Measurements from ENCODE around the gene SLC25A21.
"Not testable (repeated sequence)": the region's sequence is repeated elsewhere in the genome, so short reads cannot be mapped to it uniquely, and the experiment has no call there.

Gene SLC25A21

DNA sequence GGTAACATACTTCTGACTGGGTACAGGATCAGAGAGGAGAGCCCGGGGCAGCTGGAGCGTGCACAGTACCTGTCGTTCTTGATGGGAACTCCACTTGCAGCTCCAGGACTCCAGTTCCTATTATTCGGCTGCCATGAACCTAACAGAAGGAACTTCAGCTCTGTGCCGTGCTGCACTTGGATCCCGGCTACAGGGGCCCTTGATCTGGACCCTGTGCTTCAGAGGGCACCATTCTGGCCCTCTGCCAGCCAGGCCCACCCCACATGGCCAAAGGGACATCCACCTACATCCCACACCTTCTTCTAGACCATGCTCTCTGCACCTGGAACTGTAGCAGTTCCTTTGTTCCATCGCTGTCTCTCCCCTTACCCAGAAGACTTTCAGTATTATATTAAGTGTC lies 452.6 kb downstream of the SLC25A21 start:
- Histone ChIP-seq H3K4me1 (ENCODE audit: control insufficient read depth, insufficient read depth, low read length) (no peaks in the 10 kb centered on the region), H3K9ac (ENCODE audit: low read length) (no peak overlapping the region), H3K4me3 (ENCODE audit: low read length) (no peak overlapping the region), H3K27me3 (ENCODE audit: control insufficient read depth, insufficient read depth, low read length) (no peaks in the 10 kb centered on the region), H3K27ac (ENCODE audit: low read depth, low read length) (no peak overlapping the region), H3K36me3 (ENCODE audit: control insufficient read depth, insufficient read depth, low read length) (no peaks in the 10 kb centered on the region)

DNA sequence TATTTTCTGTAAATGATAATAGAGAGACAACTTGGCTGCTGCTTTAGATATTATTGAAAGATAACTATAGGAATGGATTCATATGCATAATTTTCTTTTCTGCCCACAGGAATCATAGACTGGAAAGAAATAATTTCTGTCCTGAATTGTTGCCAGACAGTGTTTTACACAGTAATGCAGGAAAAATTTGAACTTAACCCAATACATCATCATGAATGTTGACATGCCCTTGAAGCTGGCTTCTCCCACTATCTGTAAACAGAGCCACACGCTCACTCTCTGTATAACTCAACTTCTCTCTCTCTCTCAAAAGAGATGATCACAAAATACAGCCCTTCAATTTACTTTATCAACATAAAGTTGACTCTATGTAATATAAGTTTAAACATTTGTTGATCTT lies 454.2 kb downstream of the SLC25A21 start:
- no peaks in the 10 kb centered on the region for H3K4me1 ChIP-seq (ENCODE audit: control insufficient read depth, insufficient read depth, low read length)
- H3K9ac ChIP-seq (ENCODE audit: low read length) = no peak overlapping the region
- H3K4me3 ChIP-seq (ENCODE audit: low read length) = no peak overlapping the region
- no peaks in the 10 kb centered on the region for H3K36me3 ChIP-seq (ENCODE audit: control insufficient read depth, insufficient read depth, low read length)
- H3K27me3 ChIP-seq (ENCODE audit: control insufficient read depth, insufficient read depth, low read length) = no peaks in the 10 kb centered on the region
- H3K27ac ChIP-seq (ENCODE audit: low read depth, low read length) = no peak overlapping the region

DNA sequence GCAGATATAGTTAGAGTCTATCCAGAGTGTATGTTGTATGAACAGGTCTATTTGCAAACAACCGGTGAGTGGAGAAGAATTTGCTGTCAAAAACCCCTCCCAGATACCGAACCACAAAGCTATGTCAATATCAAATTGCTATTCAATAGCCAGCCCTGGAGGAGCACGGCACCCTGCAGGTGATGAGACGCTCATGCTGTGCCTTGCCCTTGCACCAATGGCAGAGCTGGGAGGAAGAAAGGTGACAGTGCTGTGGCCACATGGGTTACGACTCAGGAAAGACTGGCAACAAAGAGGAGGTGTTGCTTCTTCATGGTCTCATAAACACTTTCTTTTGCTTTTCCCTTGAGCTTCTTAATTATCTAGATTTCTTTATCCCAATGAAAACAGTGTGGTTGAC lies 455.0 kb downstream of the SLC25A21 start:
- H3K36me3 ChIP-seq (ENCODE audit: control insufficient read depth, insufficient read depth, low read length) = no peaks in the 10 kb centered on the region

DNA sequence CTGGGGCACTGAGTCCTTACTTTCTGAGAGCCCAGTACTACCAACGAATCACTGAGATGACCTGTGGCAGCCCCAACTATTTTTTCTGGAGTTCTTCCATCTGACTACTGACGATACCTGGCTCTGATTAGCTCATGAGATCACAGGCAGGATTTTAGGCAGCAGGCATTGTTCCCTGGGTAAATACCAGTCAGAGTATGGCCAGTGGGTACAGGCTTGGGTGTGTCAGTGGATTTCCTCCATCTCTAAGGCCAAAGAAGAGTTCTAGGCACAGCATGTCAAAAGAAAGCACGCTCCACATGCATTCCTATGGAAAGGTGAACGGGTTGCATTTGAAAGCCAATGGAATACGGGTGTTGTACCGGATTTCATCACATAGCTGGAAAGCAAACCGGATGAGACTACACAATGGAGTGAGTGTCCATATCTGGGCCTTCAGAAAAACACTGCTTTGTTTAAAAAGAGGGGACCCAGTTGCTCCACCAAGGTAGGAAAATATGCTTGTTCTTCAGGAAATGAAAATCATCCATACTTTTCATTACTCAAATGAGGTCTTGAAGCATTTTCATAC lies 455.7 kb downstream of the SLC25A21 start:
- no peak overlapping the region for H3K27ac ChIP-seq (ENCODE audit: low read depth, low read length)
- no peaks in the 10 kb centered on the region for H3K27me3 ChIP-seq (ENCODE audit: control insufficient read depth, insufficient read depth, low read length)
- H3K4me1 ChIP-seq (ENCODE audit: control insufficient read depth, insufficient read depth, low read length) = no peaks in the 10 kb centered on the region
- no peaks in the 10 kb centered on the region for H3K36me3 ChIP-seq (ENCODE audit: control insufficient read depth, insufficient read depth, low read length)
- H3K9ac ChIP-seq (ENCODE audit: low read length) = no peak overlapping the region
- no peak overlapping the region for H3K4me3 ChIP-seq (ENCODE audit: low read length)

More for the DNA sequence above, 455.0 kb downstream of the SLC25A21 start:
- no peak overlapping the region for H3K9ac ChIP-seq (ENCODE audit: low read length)
- H3K4me3 ChIP-seq (ENCODE audit: low read length) = no peak overlapping the region
- H3K27me3 ChIP-seq (ENCODE audit: control insufficient read depth, insufficient read depth, low read length) = no peaks in the 10 kb centered on the region
- no peaks in the 10 kb centered on the region for H3K4me1 ChIP-seq (ENCODE audit: control insufficient read depth, insufficient read depth, low read length)
- H3K27ac ChIP-seq (ENCODE audit: low read depth, low read length) = no peak overlapping the region

DNA sequence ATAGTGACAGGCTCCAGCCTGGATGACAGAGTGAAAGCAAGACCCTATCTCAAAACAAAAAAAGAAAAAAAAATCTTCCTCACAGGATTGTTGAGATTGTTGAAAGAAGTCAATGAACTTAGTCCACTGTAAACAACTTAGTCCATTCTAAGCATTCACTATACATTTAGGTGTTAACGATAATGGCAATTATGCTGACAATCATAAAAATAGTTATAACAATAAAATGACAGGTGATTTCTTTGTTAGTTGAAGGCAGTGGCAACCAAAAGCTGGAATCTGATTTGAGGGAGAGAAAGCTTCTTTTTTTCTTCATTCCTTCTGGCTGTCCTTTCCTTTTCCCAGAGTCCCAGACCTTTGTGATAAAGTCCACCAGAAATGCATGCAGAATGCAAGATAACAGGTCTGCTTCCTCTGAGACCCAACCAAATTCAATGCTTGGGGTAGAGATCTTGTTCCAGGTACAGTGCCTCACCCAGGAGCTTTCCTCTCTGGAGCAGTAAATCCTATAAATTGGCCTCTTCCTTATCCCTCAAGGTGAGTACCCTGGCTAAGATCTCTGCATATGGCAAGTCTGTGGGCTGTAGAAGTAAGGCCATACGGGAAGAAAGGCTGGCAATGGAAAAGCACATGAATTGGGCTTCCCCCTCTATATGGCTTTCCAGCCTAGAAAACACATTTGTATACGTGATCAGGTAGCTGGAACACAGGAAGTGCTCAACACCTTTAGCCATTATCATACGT lies 458.3 kb downstream of the SLC25A21 start:
- no peaks in the 10 kb centered on the region for H3K4me1 ChIP-seq (ENCODE audit: control insufficient read depth, insufficient read depth, low read length)
- no peak overlapping the region for H3K4me3 ChIP-seq (ENCODE audit: low read length)
- H3K27ac ChIP-seq (ENCODE audit: low read depth, low read length) = no peak overlapping the region
- no peaks in the 10 kb centered on the region for H3K36me3 ChIP-seq (ENCODE audit: control insufficient read depth, insufficient read depth, low read length)
- H3K27me3 ChIP-seq (ENCODE audit: control insufficient read depth, insufficient read depth, low read length) = no peaks in the 10 kb centered on the region
- no peak overlapping the region for H3K9ac ChIP-seq (ENCODE audit: low read length)

DNA sequence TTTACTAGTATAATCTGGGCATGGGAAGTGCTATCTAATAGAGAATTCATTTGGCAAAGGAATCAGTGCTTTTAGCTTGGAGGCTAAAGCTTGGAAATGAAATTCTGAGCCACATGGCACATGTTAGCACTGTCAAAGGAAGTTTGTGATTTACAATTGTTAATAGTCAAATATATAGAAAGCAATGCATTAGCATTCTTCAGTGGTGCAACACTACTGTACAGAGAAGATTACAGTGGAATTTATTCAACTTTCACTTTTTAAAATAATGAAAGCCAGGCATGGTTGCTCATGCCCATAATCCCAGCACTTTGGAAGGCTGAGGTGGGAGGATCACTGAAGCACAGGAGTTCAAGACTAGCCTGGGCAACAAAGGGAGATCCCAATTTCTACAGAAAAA lies 464.8 kb downstream of the SLC25A21 start:
- Histone ChIP-seq H3K27ac (ENCODE audit: low read depth, low read length) (no peak overlapping the region), H3K36me3 (ENCODE audit: control insufficient read depth, insufficient read depth, low read length) (no peaks in the 10 kb centered on the region), H3K27me3 (ENCODE audit: control insufficient read depth, insufficient read depth, low read length) (no peaks in the 10 kb centered on the region), H3K9ac (ENCODE audit: low read length) (no peak overlapping the region), H3K4me1 (ENCODE audit: control insufficient read depth, insufficient read depth, low read length) (no peaks in the 10 kb centered on the region), H3K4me3 (ENCODE audit: low read length) (no peak overlapping the region)

DNA sequence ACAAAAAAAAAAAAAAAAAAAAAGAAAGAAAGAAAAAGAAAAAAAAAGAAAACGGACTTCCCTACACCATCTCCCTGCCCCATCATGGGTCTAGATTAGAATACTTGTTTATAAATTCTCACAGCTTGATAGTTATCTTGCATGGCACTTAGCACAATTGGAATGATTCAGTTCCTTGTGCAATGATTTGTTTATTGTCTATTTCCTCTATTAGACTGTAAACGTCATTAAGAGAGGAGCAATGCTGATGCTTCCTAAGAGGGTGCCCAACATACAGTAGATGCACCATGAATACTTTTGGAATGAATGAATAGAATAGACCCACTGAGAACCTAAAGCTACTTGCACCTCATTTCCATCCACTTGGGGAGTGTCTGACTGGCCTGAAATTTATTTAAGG lies 469.9 kb downstream of the SLC25A21 start:
- Histone ChIP-seq H3K36me3 (ENCODE audit: control insufficient read depth, insufficient read depth, low read length) (no peaks in the 10 kb centered on the region), H3K4me1 (ENCODE audit: control insufficient read depth, insufficient read depth, low read length) (no peaks in the 10 kb centered on the region), H3K9ac (ENCODE audit: low read length) (no peak overlapping the region), H3K27me3 (ENCODE audit: control insufficient read depth, insufficient read depth, low read length) (no peaks in the 10 kb centered on the region), H3K4me3 (ENCODE audit: low read length) (no peak overlapping the region), H3K27ac (ENCODE audit: low read depth, low read length) (no peak overlapping the region)

DNA sequence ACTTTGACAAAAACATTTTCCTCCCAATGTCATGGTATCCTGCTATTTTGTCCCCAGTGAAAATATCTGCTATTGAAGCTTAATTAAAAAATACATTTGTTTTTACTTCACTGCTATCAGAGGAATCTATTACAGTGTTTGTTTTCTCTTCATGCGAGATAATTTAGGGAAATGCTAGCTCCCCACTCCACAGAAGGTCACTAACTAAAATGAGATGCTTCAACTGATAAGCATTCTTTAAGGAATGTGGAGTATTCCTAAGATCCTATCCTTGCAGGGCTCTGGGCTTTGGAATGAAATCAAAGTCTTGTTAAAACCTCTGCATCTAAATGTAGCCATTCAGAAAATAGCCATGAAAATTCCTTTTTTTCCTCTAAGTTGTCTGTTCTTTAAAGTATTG lies 471.3 kb downstream of the SLC25A21 start:
- no peak overlapping the region for H3K27ac ChIP-seq (ENCODE audit: low read depth, low read length)
- H3K9ac ChIP-seq (ENCODE audit: low read length) = no peak overlapping the region
- no peaks in the 10 kb centered on the region for H3K4me1 ChIP-seq (ENCODE audit: control insufficient read depth, insufficient read depth, low read length)
- H3K4me3 ChIP-seq (ENCODE audit: low read length) = no peak overlapping the region
- no peaks in the 10 kb centered on the region for H3K36me3 ChIP-seq (ENCODE audit: control insufficient read depth, insufficient read depth, low read length)
- H3K27me3 ChIP-seq (ENCODE audit: control insufficient read depth, insufficient read depth, low read length) = no peaks in the 10 kb centered on the region

DNA sequence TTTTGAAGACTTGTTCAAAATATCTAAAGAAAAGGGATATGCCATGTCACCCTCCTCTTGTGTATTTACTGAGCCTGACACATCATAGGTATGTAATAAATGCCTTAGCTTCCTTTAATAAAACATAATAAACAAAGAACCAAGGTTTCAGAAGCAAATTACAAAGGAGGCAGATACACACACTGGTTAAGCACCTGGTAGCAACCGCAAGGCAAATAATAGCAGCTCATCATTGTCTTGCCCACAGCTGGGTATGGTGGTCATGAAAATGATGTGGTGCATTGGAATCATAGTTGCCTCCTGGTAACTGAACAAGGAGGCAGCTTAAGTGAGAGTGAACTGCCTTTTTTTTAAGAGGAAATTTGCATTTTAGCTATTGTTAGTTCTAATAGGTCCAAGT lies 471.8 kb downstream of the SLC25A21 start:
- Histone ChIP-seq H3K36me3 (ENCODE audit: control insufficient read depth, insufficient read depth, low read length) (no peaks in the 10 kb centered on the region), H3K4me1 (ENCODE audit: control insufficient read depth, insufficient read depth, low read length) (no peaks in the 10 kb centered on the region), H3K27ac (ENCODE audit: low read depth, low read length) (no peak overlapping the region), H3K4me3 (ENCODE audit: low read length) (no peak overlapping the region), H3K9ac (ENCODE audit: low read length) (no peak overlapping the region), H3K27me3 (ENCODE audit: control insufficient read depth, insufficient read depth, low read length) (no peaks in the 10 kb centered on the region)

DNA sequence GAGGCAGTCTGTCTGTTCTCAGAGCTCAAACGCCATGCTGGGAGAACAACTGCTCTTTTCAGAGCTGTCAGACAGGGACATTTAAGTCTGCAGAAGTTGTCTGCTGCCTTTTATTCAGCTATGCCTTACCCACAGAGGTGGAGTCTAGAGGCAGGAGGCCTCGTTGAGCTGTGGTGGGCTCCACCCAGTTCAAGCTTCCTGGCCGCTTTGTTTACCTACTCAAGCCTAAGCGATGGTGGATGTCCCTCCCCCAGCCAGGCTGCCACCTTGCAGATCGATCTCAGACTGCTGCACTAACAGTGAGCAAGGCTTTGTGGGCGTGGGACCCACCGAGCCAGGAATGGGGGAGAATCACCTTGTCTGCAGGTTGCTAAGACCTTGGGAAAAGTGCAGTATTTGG lies 473.0 kb downstream of the SLC25A21 start:
- H3K27ac ChIP-seq (ENCODE audit: low read depth, low read length); H3K36me3 ChIP-seq (ENCODE audit: control insufficient read depth, insufficient read depth, low read length); H3K4me1 ChIP-seq (ENCODE audit: control insufficient read depth, insufficient read depth, low read length); H3K27me3 ChIP-seq (ENCODE audit: control insufficient read depth, insufficient read depth, low read length); H3K9ac ChIP-seq (ENCODE audit: low read length); H3K4me3 ChIP-seq (ENCODE audit: low read length): not testable (repeated sequence)

DNA sequence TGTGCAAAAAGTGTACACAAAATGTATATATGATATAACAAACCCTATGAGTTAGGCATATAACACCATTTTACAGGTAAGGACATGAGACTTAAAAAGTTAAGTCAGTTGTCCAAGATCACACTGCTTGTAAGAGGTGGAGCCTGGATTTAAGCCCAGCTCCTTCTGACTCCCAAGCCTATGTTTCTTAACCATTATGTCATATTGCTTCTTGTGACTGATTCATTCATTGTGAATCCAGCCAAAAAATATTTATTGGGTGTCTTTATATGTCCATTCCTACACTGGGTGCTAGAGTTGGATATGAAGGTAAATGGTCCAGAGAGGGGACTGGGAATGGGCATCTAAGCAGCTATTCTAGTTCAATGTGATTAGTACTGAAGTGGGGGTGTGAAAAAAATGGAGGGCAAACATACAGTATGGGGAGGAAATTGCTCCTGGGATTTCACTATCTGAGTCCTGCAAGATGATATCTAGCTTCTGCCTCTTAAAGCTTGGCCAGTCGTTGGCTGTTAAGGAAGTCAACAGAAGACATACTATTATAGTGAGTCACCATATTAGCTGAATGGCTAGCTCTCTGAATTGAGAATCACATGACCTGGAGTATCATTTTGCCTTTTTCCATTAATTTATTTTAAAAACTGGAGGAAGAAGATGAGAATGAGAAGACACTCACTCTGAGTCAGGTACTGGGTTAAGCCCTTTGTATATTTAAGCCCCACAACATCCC lies 481.9 kb downstream of the SLC25A21 start:
- H3K36me3 ChIP-seq (ENCODE audit: control insufficient read depth, insufficient read depth, low read length) = no peaks in the 10 kb centered on the region
- H3K4me3 ChIP-seq (ENCODE audit: low read length) = no peak overlapping the region
- H3K9ac ChIP-seq (ENCODE audit: low read length) = no peak overlapping the region
- no peaks in the 10 kb centered on the region for H3K27me3 ChIP-seq (ENCODE audit: control insufficient read depth, insufficient read depth, low read length)
- H3K4me1 ChIP-seq (ENCODE audit: control insufficient read depth, insufficient read depth, low read length) = no peaks in the 10 kb centered on the region
- no peak overlapping the region for H3K27ac ChIP-seq (ENCODE audit: low read depth, low read length)

DNA sequence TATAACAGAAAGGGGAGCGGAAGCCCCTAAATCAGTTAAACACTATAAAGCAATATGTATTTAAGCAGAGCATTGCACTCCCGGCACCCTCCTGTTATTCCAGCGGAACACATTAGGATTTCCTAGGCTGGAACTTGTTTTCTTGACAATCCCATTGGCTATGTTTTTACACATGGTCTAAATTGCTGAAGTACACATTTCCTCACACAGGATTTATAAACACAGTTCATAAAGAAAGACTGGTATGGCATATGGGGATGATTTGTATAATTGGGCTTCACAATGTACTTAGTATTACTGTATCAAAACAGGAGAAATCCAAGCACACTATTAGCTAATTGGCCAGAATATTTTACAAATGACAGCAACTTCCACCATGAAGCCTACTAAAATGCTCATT lies 487.5 kb downstream of the SLC25A21 start:
- Histone ChIP-seq H3K36me3 (ENCODE audit: control insufficient read depth, insufficient read depth, low read length) (no peaks in the 10 kb centered on the region), H3K27ac (ENCODE audit: low read depth, low read length) (no peak overlapping the region), H3K9ac (ENCODE audit: low read length) (no peak overlapping the region), H3K4me3 (ENCODE audit: low read length) (no peak overlapping the region), H3K4me1 (ENCODE audit: control insufficient read depth, insufficient read depth, low read length) (no peaks in the 10 kb centered on the region), H3K27me3 (ENCODE audit: control insufficient read depth, insufficient read depth, low read length) (no peaks in the 10 kb centered on the region)
